ENCODE results near the gene ABCA5.

DNA sequence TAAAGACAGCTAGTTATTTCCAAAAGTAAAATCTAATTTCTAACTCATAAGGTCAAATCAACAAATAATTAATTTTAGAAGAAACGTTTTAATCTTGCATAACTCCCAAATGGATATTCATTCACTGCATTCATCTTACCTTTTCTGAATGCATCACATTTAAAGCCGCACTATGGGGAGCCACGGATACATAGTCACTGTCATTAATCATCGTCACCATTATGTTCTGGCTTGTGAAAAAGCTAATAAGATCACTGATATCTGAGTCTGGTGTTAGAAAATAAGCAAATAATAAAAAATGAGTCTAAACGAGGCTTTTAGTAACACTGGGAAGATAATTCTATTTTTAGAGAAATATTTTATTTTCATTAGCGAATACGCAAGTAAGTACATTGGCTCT, 55.9 kb downstream of the ABCA5 start:
- TF ChIP-seq, protein P1, sequence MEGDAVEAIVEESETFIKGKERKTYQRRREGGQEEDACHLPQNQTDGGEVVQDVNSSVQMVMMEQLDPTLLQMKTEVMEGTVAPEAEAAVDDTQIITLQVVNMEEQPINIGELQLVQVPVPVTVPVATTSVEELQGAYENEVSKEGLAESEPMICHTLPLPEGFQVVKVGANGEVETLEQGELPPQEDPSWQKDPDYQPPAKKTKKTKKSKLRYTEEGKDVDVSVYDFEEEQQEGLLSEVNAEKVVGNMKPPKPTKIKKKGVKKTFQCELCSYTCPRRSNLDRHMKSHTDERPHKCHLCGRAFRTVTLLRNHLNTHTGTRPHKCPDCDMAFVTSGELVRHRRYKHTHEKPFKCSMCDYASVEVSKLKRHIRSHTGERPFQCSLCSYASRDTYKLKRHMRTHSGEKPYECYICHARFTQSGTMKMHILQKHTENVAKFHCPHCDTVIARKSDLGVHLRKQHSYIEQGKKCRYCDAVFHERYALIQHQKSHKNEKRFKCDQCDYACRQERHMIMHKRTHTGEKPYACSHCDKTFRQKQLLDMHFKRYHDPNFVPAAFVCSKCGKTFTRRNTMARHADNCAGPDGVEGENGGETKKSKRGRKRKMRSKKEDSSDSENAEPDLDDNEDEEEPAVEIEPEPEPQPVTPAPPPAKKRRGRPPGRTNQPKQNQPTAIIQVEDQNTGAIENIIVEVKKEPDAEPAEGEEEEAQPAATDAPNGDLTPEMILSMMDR (IDR thresholded peaks at IDR 0.05; ENCODE audit: insufficient read depth, low read length), result no peak
- no peak for TF ChIP-seq POLR2AphosphoS5 (IDR thresholded peaks at IDR 0.05; ENCODE audit: low read depth)

All from HL-60 (cell line).